OCI-LY7 (cell line): ENCODE results near the gene CMKLR1. TPM values are rescaled to one million over a fixed set of nuclear protein-coding genes. Genes with fewer than 3 reads are reported as not detected.

Experiments
- BruUV-seq: library from RNA; stranded (reverse); fragments of 400-500 nt; replicated peaks from 2 replicates; lab custom pipeline; 2021; lab: Mats Ljungman, UMichigan
- CTCF ChIA-PET: fragments of 300-600 bp; sonication (Branson Sonifier 250); formaldehyde crosslinking; loops from one replicate; lab custom pipeline; 2022; ENCODE audit warnings: antibody characterized with exemption; ENCODE audit not compliant: unreplicated experiment; lab: Charles Lee
- POLR2A ChIA-PET: fragments of 300-600 bp; sonication (Branson Sonifier 250); formaldehyde crosslinking; loops from one replicate; lab custom pipeline; 2022; ENCODE audit warnings: antibody characterized with exemption; lab: Charles Lee
- DNase-seq: peaks from one replicate; pipeline ENCODE4 v3.0.0-alpha.2; 2015; ENCODE audit warnings: low spot score
- H2AFZ ChIP-seq: fragments of 200-600 bp; sonication (generic), shearing (Covaris generic); 2 replicates; pipeline ENCODE4 v1.6.1; 2014; ENCODE audit warnings: mild to moderate bottlenecking, antibody characterized with exemption, low read length, moderate library complexity
- H3K27ac ChIP-seq: fragments of 200-600 bp; sonication (generic); 2 replicates; pipeline ENCODE4 v1.5.1; 2014; ENCODE audit warnings: mixed run types, low read depth, mild to moderate bottlenecking, moderate library complexity, low read length, inconsistent platforms; ENCODE audit not compliant: poor library complexity, severe bottlenecking
- H3K36me3 ChIP-seq: fragments of 200-600 bp; sonication (generic); 2 replicates; pipeline ENCODE4 v1.6.1; 2014; ENCODE audit warnings: mild to moderate bottlenecking, antibody characterized with exemption, low read length, moderate library complexity, mixed read lengths; ENCODE audit not compliant: insufficient read depth
- H3K4me1 ChIP-seq: fragments of 200-600 bp; sonication (generic); 2 replicates; pipeline ENCODE4 v1.5.1; 2014; ENCODE audit warnings: mild to moderate bottlenecking, low read length; ENCODE audit not compliant: insufficient read depth, poor library complexity, severe bottlenecking
- H3K4me2 ChIP-seq: fragments of 200-600 bp; sonication (generic); 2 replicates; pipeline ENCODE4 v1.6.1; 2014; ENCODE audit warnings: mild to moderate bottlenecking, low read length
- H3K4me3 ChIP-seq: fragments of 200-600 bp; sonication (generic); 2 replicates; pipeline ENCODE4 v1.5.1; 2014; ENCODE audit warnings: mild to moderate bottlenecking, low read depth, low read length; ENCODE audit not compliant: poor library complexity, severe bottlenecking
- H3K79me2 ChIP-seq: fragments of 200-600 bp; sonication (generic); 2 replicates; pipeline ENCODE4 v1.6.1; 2016; ENCODE audit warnings: low read depth, mild to moderate bottlenecking, low read length, moderate library complexity, mixed read lengths; ENCODE audit not compliant: insufficient read depth
- H3K9me2 ChIP-seq: fragments of 200-600 bp; sonication (generic); 2 replicates; pipeline ENCODE4 v1.6.1; 2016; ENCODE audit warnings: mild to moderate bottlenecking, low read length, mixed read lengths; ENCODE audit not compliant: insufficient read depth
- H3K9me3 ChIP-seq: fragments of 200-600 bp; sonication (generic); 2 replicates; pipeline ENCODE4 v1.6.1; 2014; ENCODE audit warnings: mild to moderate bottlenecking, mixed run types, low read length, mixed read lengths
- H4K20me1 ChIP-seq: fragments of 200-600 bp; sonication (generic); 2 replicates; pipeline ENCODE4 v1.6.1; 2014; ENCODE audit warnings: mild to moderate bottlenecking, antibody characterized with exemption, low read length, moderate library complexity, mixed read lengths; ENCODE audit not compliant: insufficient read depth
- CTCF ChIP-seq: fragments of 200-600 bp; sonication (generic); conservative IDR thresholded peaks from 2 replicates; pipeline ENCODE4 v1.5.1; 2014; ENCODE audit warnings: mild to moderate bottlenecking, antibody characterized with exemption, low read length, moderate library complexity, mixed read lengths
- EZH2phosphoT487 ChIP-seq: fragments of 200-600 bp; sonication (generic); IDR thresholded peaks from 2 replicates; pipeline ENCODE4 v1.6.1; 2018; ENCODE audit warnings: low read depth, borderline replicate concordance, mild to moderate bottlenecking, mixed run types, antibody characterized with exemption, low read length, moderate library complexity, mixed read lengths
- intact Hi-C: fragments of 100-400 bp; cut with micrococcal nuclease; formaldehyde crosslinking; loops from one replicate; pipeline ENCODE4 v1.10.0; 2022; ENCODE audit not compliant: unreplicated experiment
- total RNA-seq, 2 experiments: library from RNA; depleted of rRNA in 1 of 2; stranded (reverse); fragments of >200 nt in 1 of 2; shearing (Covaris generic) in 1 of 2; gene quantifications; 2 replicates each; pipeline ENCODE4 v1.2.3, GENCODE V29; 2014 to 2022

Gene CMKLR1
- total RNA-seq, 2 experiments from 2014 or later = not detected

- intact Hi-C loops = no loop called here
- no peak overlapping the region for H3K27ac ChIP-seq
- CTCF ChIA-PET = no interaction called here
Observed at GRCh38 chr12:108324351-108325017, 14.6 kb downstream of the CMKLR1 start.

GRCh38 chr12:108323581-108323980 lies 15.5 kb downstream of the CMKLR1 start:
- POLR2A ChIA-PET = no interaction called here
- DNase-seq = no peak
- no peaks in the 10 kb centered on the region for H3K4me1 ChIP-seq
- no peak overlapping the region for H2AFZ ChIP-seq
- H4K20me1 ChIP-seq = no peaks in the 10 kb centered on the region
- H3K4me2 ChIP-seq = no peak overlapping the region
- no peak overlapping the region for H3K27ac ChIP-seq
- no TSS peak for BruUV-seq
- no peak overlapping the region for H3K4me3 ChIP-seq
- CTCF ChIA-PET = no interaction called here
- TF ChIP-seq CTCF = no peak
- no peaks in the 10 kb centered on the region for H3K36me3 ChIP-seq
- no peaks in the 10 kb centered on the region for H3K9me3 ChIP-seq
- H3K9me2 ChIP-seq = no peaks in the 10 kb centered on the region
- intact Hi-C loops = no loop called here
- H3K79me2 ChIP-seq = no peaks in the 10 kb centered on the region

More at GRCh38 chr12:108324351-108325017, 14.6 kb downstream of the CMKLR1 start:
- Histone ChIP-seq H3K4me2 (no peak overlapping the region), H4K20me1 (no peaks in the 10 kb centered on the region), H2AFZ (no peak overlapping the region), H3K4me1 (no peaks in the 10 kb centered on the region), H3K36me3 (no peaks in the 10 kb centered on the region), H3K79me2 (no peaks in the 10 kb centered on the region), H3K4me3 (no peak overlapping the region), H3K9me3 (no peaks in the 10 kb centered on the region), H3K9me2 (no peaks in the 10 kb centered on the region)
- DNase-seq = no peak
- TF ChIP-seq CTCF (no peak), EZH2phosphoT487 (no peak)
- no TSS peak for BruUV-seq
- POLR2A ChIA-PET = no interaction called here

- DNase-seq = no peak
Observed at GRCh38 chr12:108322998-108323397, 16.1 kb downstream of the CMKLR1 start.

More at GRCh38 chr12:108322998-108323397, 16.1 kb downstream of the CMKLR1 start:
- no peak overlapping the region for H3K27ac ChIP-seq
- H3K4me3 ChIP-seq = no peak overlapping the region
- no peak overlapping the region for H3K4me2 ChIP-seq
- TF ChIP-seq CTCF = no peak
- no peak for TF ChIP-seq EZH2phosphoT487
- H3K9me3 ChIP-seq = no peaks in the 10 kb centered on the region
- no peaks in the 10 kb centered on the region for H3K4me1 ChIP-seq
- CTCF ChIA-PET = no interaction called here
- no peak overlapping the region for H2AFZ ChIP-seq
- H3K79me2 ChIP-seq = no peaks in the 10 kb centered on the region
- POLR2A ChIA-PET = no interaction called here
- intact Hi-C loops = no loop called here
- BruUV-seq = no TSS peak
- H3K36me3 ChIP-seq = no peaks in the 10 kb centered on the region
- no peaks in the 10 kb centered on the region for H4K20me1 ChIP-seq
- H3K9me2 ChIP-seq = no peaks in the 10 kb centered on the region
